Ascending aorta (tissue), 2 donors: ENCODE results near the gene M1AP. TPM values are rescaled to one million over a fixed set of nuclear protein-coding genes. Genes with fewer than 3 reads are reported as not detected.

ENCODE experiments used
- DNase-seq, 2 donors: peaks; one replicate each; pipeline ENCODE4 v3.0.0-alpha.2; 2019; ENCODE audit warnings: low spot score in 2 of 2
- H3K27ac ChIP-seq, 2 donors: fragments of 200-600 bp; sonication (generic); one replicate each; pipeline ENCODE4 v1.5.1; 2016 to 2017; ENCODE audit warnings: mild to moderate bottlenecking in 1 of 2
- H3K27me3 ChIP-seq: fragments of 200-600 bp; sonication (generic); one replicate; pipeline ENCODE4 v1.5.1; 2017
- H3K36me3 ChIP-seq, 2 donors: fragments of 200-600 bp; sonication (generic); one replicate each; pipeline ENCODE4 v1.5.1; 2016
- H3K4me1 ChIP-seq, 2 donors: fragments of 200-600 bp; sonication (generic); one replicate each; pipeline ENCODE4 v1.5.1; 2016 to 2017; ENCODE audit warnings: mild to moderate bottlenecking in 1 of 2
- H3K4me3 ChIP-seq, 2 donors: fragments of 200-600 bp; sonication (generic); one replicate each; pipeline ENCODE4 v1.5.1; 2016 to 2017; ENCODE audit warnings: mild to moderate bottlenecking in 1 of 2
- H3K9me3 ChIP-seq, 2 donors: fragments of 200-600 bp; sonication (generic); one replicate each; pipeline ENCODE4 v1.5.1; 2016
- CTCF ChIP-seq, 3 experiments: fragments of 200-600 bp in 2 of 3; fragments of 450-650 bp in 1 of 3; sonication (generic) in 2 of 3; IDR thresholded peaks; one replicate each; pipeline ENCODE4 v1.5.1; 2016 to 2019; ENCODE audit warnings: antibody characterized with exemption in 3 of 3, mild to moderate bottlenecking in 1 of 3, moderate library complexity in 1 of 3
- intact Hi-C: fragments of 100-400 bp; cut with DNase I; formaldehyde crosslinking; loops from one replicate; pipeline ENCODE4 v1.15.1; 2023
- total RNA-seq: library from RNA; depleted of rRNA; stranded (reverse); fragments of >200 nt; gene quantifications from one replicate; pipeline ENCODE4 v1.1.0, GENCODE V29; 2016

Gene M1AP
- total RNA-seq, 1 donor from 2014 or later, result not detected

GRCh38 chr2:74603282-74604000 lies 44.7 kb downstream of the M1AP start:
- Histone ChIP-seq H3K27me3 (no peaks in the 10 kb centered on the region), H3K4me1 (no peaks in the 10 kb centered on the region), H3K9me3 (no peaks in the 10 kb centered on the region), H3K4me3 (no peak overlapping the region), H3K27ac (no peak overlapping the region), H3K36me3 (no peaks in the 10 kb centered on the region)
- no peak for TF ChIP-seq CTCF (IDR thresholded peaks at IDR 0.05)
- no peak for DNase-seq
- intact Hi-C loops, result no loop called here

- intact Hi-C loops, result no loop called here
- Histone ChIP-seq H3K27me3 (no peaks in the 10 kb centered on the region), H3K4me1 (no peaks in the 10 kb centered on the region), H3K27ac (no peak overlapping the region), H3K4me3 (no peak overlapping the region), H3K36me3 (no peaks in the 10 kb centered on the region), H3K9me3 (no peaks in the 10 kb centered on the region)
- DNase-seq, result no peak
- no peak for TF ChIP-seq CTCF (IDR thresholded peaks at IDR 0.05)
Measured at GRCh38 chr2:74602586-74603281, 45.4 kb downstream of the M1AP start.

GRCh38 chr2:74599676-74600075 lies 48.5 kb downstream of the M1AP start:
- no peaks in the 10 kb centered on the region for H3K36me3 ChIP-seq
- no peaks in the 10 kb centered on the region for H3K4me1 ChIP-seq
- no peak overlapping the region for H3K27ac ChIP-seq
- no peak for DNase-seq
- H3K27me3 ChIP-seq, result peaks cover 5% of the 10 kb centered on the region
- no peak for TF ChIP-seq CTCF (IDR thresholded peaks at IDR 0.05)
- no peaks in the 10 kb centered on the region for H3K9me3 ChIP-seq
- no peak overlapping the region for H3K4me3 ChIP-seq
- intact Hi-C loops, result no loop called here

GRCh38 chr2:74597410-74597809 lies 50.7 kb downstream of the M1AP start:
- no peak for TF ChIP-seq CTCF (IDR thresholded peaks at IDR 0.05)
- intact Hi-C loops, result no loop called here

GRCh38 chr2:74596584-74596983 lies 51.5 kb downstream of the M1AP start:
- H3K4me3 ChIP-seq, result no peak overlapping the region
- intact Hi-C loops, result no loop called here
- no peak for DNase-seq
- H3K27me3 ChIP-seq, result peaks cover 5% of the 10 kb centered on the region
- no peaks in the 10 kb centered on the region for H3K4me1 ChIP-seq
- H3K9me3 ChIP-seq, result no peaks in the 10 kb centered on the region
- no peak overlapping the region for H3K27ac ChIP-seq
- H3K36me3 ChIP-seq, result no peaks in the 10 kb centered on the region
- TF ChIP-seq CTCF (IDR thresholded peaks at IDR 0.05), result no peak

More at GRCh38 chr2:74597410-74597809, 50.7 kb downstream of the M1AP start:
- no peaks in the 10 kb centered on the region for H3K36me3 ChIP-seq
- no peak for DNase-seq
- no peaks in the 10 kb centered on the region for H3K4me1 ChIP-seq
- H3K9me3 ChIP-seq, result no peaks in the 10 kb centered on the region
- H3K4me3 ChIP-seq, result no peak overlapping the region
- H3K27me3 ChIP-seq, result peaks cover 5% of the 10 kb centered on the region
- H3K27ac ChIP-seq, result no peak overlapping the region
